Fibroblast of lung (primary cell): ENCODE measurements around the gene CRY1.

Source experiments
- EZH2 ChIP-seq: IDR thresholded peaks from 2 replicates; pipeline ENCODE4 v1.5.1; 2012; ENCODE audit warnings: low read length, control low read depth, mild to moderate bottlenecking; ENCODE audit errors: missing control alignments
- TF ChIP-seq, protein P1 (sequence below), 2 donors: IDR thresholded peaks in 1 of 2; conservative IDR thresholded peaks in 1 of 2; 1 replicate in 1 of 2; 2 replicates in 1 of 2; pipeline ENCODE4 v1.5.1; 2011 to 2012; ENCODE audit warnings: low read length in 2 of 2, control low read depth in 1 of 2, inconsistent platforms in 1 of 2, low read depth in 1 of 2, mild to moderate bottlenecking in 1 of 2

DNA sequence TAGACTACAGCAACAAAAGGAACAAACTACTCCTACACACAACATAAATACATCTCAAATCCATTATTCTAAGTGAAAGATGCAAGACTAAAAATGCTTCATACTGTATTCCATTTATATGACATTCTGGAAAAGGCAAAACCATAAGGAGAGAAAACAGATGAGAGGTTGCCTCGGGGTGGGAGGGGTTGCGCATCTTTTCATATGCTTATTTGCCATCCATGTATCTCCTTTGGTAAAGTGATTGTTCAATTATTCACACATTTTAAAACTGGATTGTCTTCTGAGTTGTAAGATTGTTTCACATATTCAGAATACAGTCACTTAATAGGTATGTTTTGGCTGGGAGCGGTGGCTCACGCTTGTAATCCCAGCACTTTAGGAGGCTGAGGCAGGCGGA is 142.8 kb downstream of the CRY1 start:
- TF ChIP-seq, protein P1, sequence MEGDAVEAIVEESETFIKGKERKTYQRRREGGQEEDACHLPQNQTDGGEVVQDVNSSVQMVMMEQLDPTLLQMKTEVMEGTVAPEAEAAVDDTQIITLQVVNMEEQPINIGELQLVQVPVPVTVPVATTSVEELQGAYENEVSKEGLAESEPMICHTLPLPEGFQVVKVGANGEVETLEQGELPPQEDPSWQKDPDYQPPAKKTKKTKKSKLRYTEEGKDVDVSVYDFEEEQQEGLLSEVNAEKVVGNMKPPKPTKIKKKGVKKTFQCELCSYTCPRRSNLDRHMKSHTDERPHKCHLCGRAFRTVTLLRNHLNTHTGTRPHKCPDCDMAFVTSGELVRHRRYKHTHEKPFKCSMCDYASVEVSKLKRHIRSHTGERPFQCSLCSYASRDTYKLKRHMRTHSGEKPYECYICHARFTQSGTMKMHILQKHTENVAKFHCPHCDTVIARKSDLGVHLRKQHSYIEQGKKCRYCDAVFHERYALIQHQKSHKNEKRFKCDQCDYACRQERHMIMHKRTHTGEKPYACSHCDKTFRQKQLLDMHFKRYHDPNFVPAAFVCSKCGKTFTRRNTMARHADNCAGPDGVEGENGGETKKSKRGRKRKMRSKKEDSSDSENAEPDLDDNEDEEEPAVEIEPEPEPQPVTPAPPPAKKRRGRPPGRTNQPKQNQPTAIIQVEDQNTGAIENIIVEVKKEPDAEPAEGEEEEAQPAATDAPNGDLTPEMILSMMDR (conservative IDR thresholded peaks at IDR 0.05 in 1 of 2, IDR thresholded peaks at IDR 0.05 in 1 of 2; ENCODE audit: low read depth in 1 of 2, low read length in 2 of 2), result no peak
- no peak for TF ChIP-seq EZH2
